ENCODE measurements around the gene PER3.

The PER3 gene

DNA sequence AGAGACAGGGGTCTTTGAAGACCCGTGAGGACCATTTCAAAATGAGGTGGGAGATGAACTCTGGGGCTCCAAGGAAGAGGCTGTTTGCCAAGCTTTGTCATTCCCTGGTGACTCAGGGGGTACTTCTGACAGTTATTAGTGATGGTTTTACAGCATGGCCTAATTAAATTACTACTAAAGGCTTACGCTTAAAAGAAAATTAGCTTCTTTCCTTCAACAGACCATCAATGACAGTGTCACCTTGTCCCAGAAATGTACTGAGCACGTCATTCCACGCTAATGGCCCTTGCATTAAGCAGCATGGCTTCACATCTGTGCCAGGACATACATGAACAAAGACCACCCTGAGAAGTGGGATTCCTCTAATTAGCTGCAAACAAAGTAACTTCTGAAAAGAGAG, 73.9 kb downstream of the PER3 start:
- FAIRE-seq, result no peak
- no peak for DNase-seq (ENCODE audit: insufficient read length, low spot score)
- TF ChIP-seq POU2F2 (IDR thresholded peaks at IDR 0.05; ENCODE audit: low read depth, low read length), result no peak

DNA sequence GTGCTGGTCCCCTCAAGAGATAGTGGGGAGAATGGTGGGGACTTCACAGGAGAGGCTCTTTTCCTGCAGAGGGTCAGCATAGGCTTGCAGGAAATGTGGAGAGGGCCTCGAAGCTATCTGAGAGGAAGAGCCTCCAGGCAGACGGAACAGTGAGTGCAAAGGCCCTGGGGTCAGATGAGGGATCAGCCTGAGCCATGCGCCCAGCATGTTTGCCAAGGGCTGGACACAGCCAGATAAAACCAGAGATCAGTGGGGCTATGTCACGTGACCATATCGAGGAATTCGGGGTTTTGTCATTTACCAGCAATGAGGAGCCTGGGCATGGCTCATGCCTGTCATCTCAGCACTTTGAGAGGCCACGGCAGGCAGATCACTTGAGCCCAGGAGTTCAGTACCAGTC, 75.3 kb downstream of the PER3 start:
- TF ChIP-seq PAX5 (IDR thresholded peaks at IDR 0.05; ENCODE audit: insufficient read depth, low read length, severe bottlenecking) (no peak), SPI1 (IDR thresholded peaks at IDR 0.05; ENCODE audit: low read depth, low read length) (no peak), TAF1 (IDR thresholded peaks at IDR 0.05; ENCODE audit: low read depth, low read length) (no peak), POLR2AphosphoS5 (IDR thresholded peaks at IDR 0.05; ENCODE audit: low read depth, low read length) (no peak), POLR2A (IDR thresholded peaks at IDR 0.05; ENCODE audit: low read depth, low read length) (no peak), POU2F2 (IDR thresholded peaks at IDR 0.05; ENCODE audit: low read depth, low read length) (no peak)
- FAIRE-seq (no peak), DNase-seq (ENCODE audit: insufficient read length, low spot score) (no peak)

- no peak for DNase-seq (ENCODE audit: insufficient read length, low spot score)
Measured at GRCh38 chr1:7860130-7860529, 76.0 kb downstream of the PER3 start.

DNA sequence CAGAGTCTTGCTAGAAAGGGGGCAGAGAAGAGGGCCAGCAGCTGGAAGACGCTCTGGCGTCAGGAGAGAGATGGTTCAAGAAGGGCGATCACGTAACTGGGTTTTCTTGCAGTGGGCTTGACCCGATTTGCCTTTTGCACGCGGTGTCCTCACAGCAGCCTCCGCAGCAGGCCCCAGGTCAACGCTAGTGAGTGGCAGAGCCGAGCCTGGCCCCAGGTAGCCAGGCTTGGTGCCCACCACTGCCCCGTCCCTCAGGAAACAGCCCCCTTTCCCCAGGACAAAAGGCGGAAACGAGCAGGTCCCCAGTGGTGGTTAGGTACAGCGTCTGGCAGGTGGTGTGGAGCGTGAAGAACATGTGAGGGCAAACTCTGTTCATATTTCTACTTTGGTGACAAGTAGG, 77.4 kb downstream of the PER3 start:
- no peak for TF ChIP-seq SPI1 (IDR thresholded peaks at IDR 0.05; ENCODE audit: low read depth, low read length)
- no peak for TF ChIP-seq TAF1 (IDR thresholded peaks at IDR 0.05; ENCODE audit: low read depth, low read length)
- no peak for TF ChIP-seq PAX5 (IDR thresholded peaks at IDR 0.05; ENCODE audit: insufficient read depth, low read length, severe bottlenecking)
- TF ChIP-seq POLR2AphosphoS5 (IDR thresholded peaks at IDR 0.05; ENCODE audit: low read depth, low read length), result no peak
- no peak for TF ChIP-seq POLR2A (IDR thresholded peaks at IDR 0.05; ENCODE audit: low read depth, low read length)
- no peak for TF ChIP-seq POU2F2 (IDR thresholded peaks at IDR 0.05; ENCODE audit: low read depth, low read length)
- no peak for DNase-seq (ENCODE audit: insufficient read length, low spot score)
- no peak for FAIRE-seq

More at GRCh38 chr1:7860130-7860529, 76.0 kb downstream of the PER3 start:
- TF ChIP-seq POLR2A (IDR thresholded peaks at IDR 0.05; ENCODE audit: low read depth, low read length), result no peak
- no peak for TF ChIP-seq PAX5 (IDR thresholded peaks at IDR 0.05; ENCODE audit: insufficient read depth, low read length, severe bottlenecking)
- no peak for TF ChIP-seq SPI1 (IDR thresholded peaks at IDR 0.05; ENCODE audit: low read depth, low read length)
- no peak for TF ChIP-seq TAF1 (IDR thresholded peaks at IDR 0.05; ENCODE audit: low read depth, low read length)
- no peak for TF ChIP-seq POLR2AphosphoS5 (IDR thresholded peaks at IDR 0.05; ENCODE audit: low read depth, low read length)
- no peak for TF ChIP-seq POU2F2 (IDR thresholded peaks at IDR 0.05; ENCODE audit: low read depth, low read length)
- FAIRE-seq, result no peak

- TF ChIP-seq POLR2AphosphoS5 (IDR thresholded peaks at IDR 0.05; ENCODE audit: low read depth, low read length) (no peak), TAF1 (IDR thresholded peaks at IDR 0.05; ENCODE audit: low read depth, low read length) (no peak), POU2F2 (IDR thresholded peaks at IDR 0.05; ENCODE audit: low read depth, low read length) (no peak), SPI1 (IDR thresholded peaks at IDR 0.05; ENCODE audit: low read depth, low read length) (no peak), POLR2A (IDR thresholded peaks at IDR 0.05; ENCODE audit: low read depth, low read length) (no peak), PAX5 (IDR thresholded peaks at IDR 0.05; ENCODE audit: insufficient read depth, low read length, severe bottlenecking) (no peak)
- FAIRE-seq, result no peak
- no peak for DNase-seq (ENCODE audit: insufficient read length, low spot score)
Measured at GRCh38 chr1:7862211-7863060, 78.3 kb downstream of the PER3 start.

DNA sequence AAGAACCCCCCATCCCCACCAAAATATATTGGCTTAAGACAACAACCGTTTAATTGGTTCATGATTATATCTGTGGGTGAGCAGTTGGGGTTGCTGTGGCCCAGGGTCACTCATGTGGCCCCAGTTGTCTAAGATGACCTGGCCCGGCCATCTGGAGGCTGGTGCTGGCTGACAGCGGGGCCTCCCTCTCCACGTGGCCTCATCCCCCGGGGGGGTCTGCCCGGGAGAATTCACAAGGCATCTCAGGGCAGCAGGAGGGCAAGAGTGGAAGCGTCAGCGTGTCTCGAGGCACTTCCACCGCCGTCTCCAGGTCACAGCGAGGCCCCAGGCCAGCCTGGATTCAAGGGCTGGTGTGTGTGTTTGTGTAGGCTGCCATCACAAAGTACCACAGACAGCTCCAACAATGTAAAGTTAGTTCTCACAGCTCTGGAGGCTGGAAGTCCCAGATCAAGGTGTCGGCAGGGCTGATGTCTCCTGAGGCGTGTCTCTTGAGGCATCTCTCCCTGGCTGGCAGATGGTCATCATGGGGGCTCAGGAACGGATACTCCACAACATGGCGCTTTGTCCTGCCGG, 79.8 kb downstream of the PER3 start:
- no peak for TF ChIP-seq PAX5 (IDR thresholded peaks at IDR 0.05; ENCODE audit: insufficient read depth, low read length, severe bottlenecking)
- TF ChIP-seq POLR2AphosphoS5 (IDR thresholded peaks at IDR 0.05; ENCODE audit: low read depth, low read length), result no peak
- no peak for DNase-seq (ENCODE audit: insufficient read length, low spot score)
- FAIRE-seq, result no peak

- FAIRE-seq, result no peak
Measured at GRCh38 chr1:7865978-7866377, 81.9 kb downstream of the PER3 start.

GRCh38 chr1:7868070-7868780, 84.1 kb downstream of the PER3 start:
- DNase-seq (ENCODE audit: insufficient read length, low spot score), result no peak
- no peak for FAIRE-seq
- TF ChIP-seq POLR2A (IDR thresholded peaks at IDR 0.05; ENCODE audit: low read depth, low read length) (no peak), POU2F2 (IDR thresholded peaks at IDR 0.05; ENCODE audit: low read depth, low read length) (no peak), PAX5 (IDR thresholded peaks at IDR 0.05; ENCODE audit: insufficient read depth, low read length, severe bottlenecking) (no peak), POLR2AphosphoS5 (IDR thresholded peaks at IDR 0.05; ENCODE audit: low read depth, low read length) (no peak)

More at GRCh38 chr1:7865978-7866377, 81.9 kb downstream of the PER3 start:
- no peak for DNase-seq (ENCODE audit: insufficient read length, low spot score)
- TF ChIP-seq SPI1 (IDR thresholded peaks at IDR 0.05; ENCODE audit: low read depth, low read length), result no peak
- TF ChIP-seq POLR2A (IDR thresholded peaks at IDR 0.05; ENCODE audit: low read depth, low read length), result no peak
- no peak for TF ChIP-seq POLR2AphosphoS5 (IDR thresholded peaks at IDR 0.05; ENCODE audit: low read depth, low read length)
- TF ChIP-seq PAX5 (IDR thresholded peaks at IDR 0.05; ENCODE audit: insufficient read depth, low read length, severe bottlenecking), result no peak
- no peak for TF ChIP-seq POU2F2 (IDR thresholded peaks at IDR 0.05; ENCODE audit: low read depth, low read length)
- no peak for TF ChIP-seq TAF1 (IDR thresholded peaks at IDR 0.05; ENCODE audit: low read depth, low read length)

DNA sequence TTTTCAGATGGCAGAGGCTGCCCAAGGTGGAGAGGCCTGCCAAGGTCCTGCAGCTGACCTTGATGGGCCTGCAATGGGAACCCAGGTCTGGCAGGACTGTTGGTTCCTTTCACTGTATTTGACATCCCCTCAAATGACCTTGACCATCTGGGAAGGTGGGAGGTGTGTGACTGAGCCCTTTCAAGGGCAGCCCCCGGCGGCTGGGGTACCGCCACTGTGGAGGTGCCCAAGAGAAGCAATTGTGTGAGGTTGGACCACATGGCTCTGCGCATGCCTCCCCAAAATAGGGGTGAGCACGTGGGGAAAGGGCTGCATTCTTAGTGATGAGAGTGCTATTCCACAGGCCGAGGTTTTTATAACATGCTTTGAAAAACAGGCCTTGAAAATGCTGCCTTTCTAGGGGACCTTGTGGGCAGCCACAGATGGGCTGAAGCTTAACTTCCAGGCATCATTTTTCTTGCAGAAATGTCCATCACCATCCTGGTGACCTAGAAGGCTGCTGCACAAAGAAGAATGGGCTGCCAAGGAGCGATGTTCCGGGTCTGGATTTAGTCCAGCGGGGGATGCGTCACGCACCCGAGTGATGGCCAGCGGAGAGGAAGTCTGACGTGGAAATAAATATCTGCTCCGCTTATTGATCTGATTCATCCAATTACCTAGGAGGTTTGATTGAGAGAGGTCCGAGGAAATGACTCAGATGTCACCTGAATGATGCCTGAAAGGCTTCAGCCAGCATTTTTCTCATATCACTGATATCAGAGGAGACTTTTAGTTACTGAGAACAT, 85.2 kb downstream of the PER3 start:
- DNase-seq (ENCODE audit: insufficient read length, low spot score), result no peak
- TF ChIP-seq SPI1 (IDR thresholded peaks at IDR 0.05; ENCODE audit: low read depth, low read length) (no peak), POU2F2 (IDR thresholded peaks at IDR 0.05; ENCODE audit: low read depth, low read length) (no peak), TAF1 (IDR thresholded peaks at IDR 0.05; ENCODE audit: low read depth, low read length) (no peak), POLR2A (IDR thresholded peaks at IDR 0.05; ENCODE audit: low read depth, low read length) (no peak), PAX5 (IDR thresholded peaks at IDR 0.05; ENCODE audit: insufficient read depth, low read length, severe bottlenecking) (no peak), POLR2AphosphoS5 (IDR thresholded peaks at IDR 0.05; ENCODE audit: low read depth, low read length) (no peak)

More for the DNA sequence above, 85.2 kb downstream of the PER3 start:
- FAIRE-seq, result no peak

Data from GM12891 (cell line).